Fibroblast of the conjunctiva (primary cell): ENCODE results near the gene AFF2.

Source experiments
- DNase-seq: peaks from one replicate; pipeline ENCODE4 v3.0.0-alpha.2; 2010; ENCODE audit warnings: low read depth

The AFF2 gene

GRCh38 chrX:148537556-148538182 is 37.3 kb downstream of the AFF2 start:
- no peak for DNase-seq

DNA sequence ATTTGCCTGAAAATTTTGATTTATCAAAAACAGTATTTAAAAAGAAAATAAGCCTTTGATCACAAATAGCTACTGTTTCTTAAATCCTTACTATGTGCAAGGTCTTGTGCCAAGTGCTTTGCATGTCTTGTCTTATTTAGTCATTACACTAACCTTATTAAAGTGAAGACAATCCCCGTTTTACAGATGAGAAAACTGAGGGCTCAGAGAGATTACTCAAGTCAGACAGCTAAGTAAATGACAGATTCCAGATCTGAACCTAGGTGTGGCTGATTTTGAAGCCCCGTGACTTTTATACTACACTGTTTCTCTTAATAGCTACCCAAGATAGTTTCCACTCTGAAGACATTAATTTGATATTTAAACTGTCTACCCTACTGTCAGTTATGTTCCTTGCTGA is 38.2 kb downstream of the AFF2 start:
- DNase-seq: no peak

DNA sequence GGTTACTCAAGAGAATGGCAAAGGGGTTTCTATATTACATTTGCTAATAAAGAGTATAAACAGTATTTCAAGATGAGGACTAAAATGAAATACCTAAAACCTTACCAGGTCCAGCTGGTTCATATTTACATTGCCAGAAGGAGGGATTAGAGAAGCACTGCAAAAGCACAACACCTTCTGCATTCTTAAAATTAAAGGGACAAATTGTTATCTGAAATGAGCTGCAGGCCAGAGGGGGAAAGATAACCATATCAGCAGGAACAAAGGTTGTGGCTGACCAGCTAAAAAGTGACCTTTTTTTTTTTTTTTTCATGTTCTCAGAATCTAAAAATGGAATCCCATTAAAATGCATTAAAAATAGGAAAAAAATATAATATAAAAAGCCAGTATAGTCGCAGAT is 39.7 kb downstream of the AFF2 start:
- no peak for DNase-seq

- DNase-seq: no peak
Observed at GRCh38 chrX:148540671-148541583, 40.5 kb downstream of the AFF2 start.

- no peak for DNase-seq
Observed at GRCh38 chrX:148541584-148541940, 41.1 kb downstream of the AFF2 start.

GRCh38 chrX:148542481-148543255 is 42.3 kb downstream of the AFF2 start:
- no peak for DNase-seq

GRCh38 chrX:148552775-148553174 is 52.4 kb downstream of the AFF2 start:
- DNase-seq: no peak

DNA sequence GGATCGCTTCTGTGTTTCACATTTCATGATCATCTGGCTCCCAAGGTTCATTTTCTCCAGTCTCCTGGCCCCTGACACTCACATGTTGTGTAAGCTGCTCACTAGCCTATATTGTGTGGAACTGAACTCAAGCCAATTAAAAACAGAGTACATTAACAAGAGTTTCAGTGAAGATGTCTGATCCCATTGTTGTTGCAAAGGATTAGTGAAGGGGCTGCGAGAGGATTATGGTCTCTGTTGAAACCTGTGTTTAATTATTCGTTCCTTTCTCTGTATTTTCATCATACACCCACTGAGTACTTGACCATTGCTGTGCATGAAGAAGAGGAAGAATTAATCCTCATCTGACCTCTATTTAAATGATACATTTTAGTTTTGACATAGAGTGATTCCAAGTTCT is 54.7 kb downstream of the AFF2 start:
- DNase-seq: no peak

GRCh38 chrX:148555571-148556243 is 55.3 kb downstream of the AFF2 start:
- DNase-seq: no peak

GRCh38 chrX:148556498-148556897 is 56.1 kb downstream of the AFF2 start:
- no peak for DNase-seq

DNA sequence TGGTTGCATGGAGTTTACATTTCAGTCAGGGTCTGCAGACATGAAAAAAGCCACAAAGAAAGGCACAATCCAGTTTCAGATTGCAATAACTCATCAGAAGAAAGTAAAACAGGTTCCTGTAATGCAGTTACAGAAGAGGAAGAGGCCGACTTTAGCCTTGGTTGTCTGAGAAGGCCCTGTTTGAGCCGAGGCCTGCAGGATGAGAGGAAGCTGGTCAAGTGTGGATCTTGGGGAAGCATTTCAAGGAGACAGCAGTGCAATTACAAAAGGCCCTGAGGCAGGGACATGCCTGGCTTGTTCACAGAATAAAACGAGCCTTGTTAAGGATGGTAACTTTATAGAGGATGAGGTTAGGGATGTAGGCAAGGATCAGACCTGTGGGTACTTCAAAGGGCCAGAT is 62.4 kb downstream of the AFF2 start:
- no peak for DNase-seq

GRCh38 chrX:148567229-148567628 is 66.8 kb downstream of the AFF2 start:
- no peak for DNase-seq

- no peak for DNase-seq
Observed at GRCh38 chrX:148567779-148568178, 67.4 kb downstream of the AFF2 start.

DNA sequence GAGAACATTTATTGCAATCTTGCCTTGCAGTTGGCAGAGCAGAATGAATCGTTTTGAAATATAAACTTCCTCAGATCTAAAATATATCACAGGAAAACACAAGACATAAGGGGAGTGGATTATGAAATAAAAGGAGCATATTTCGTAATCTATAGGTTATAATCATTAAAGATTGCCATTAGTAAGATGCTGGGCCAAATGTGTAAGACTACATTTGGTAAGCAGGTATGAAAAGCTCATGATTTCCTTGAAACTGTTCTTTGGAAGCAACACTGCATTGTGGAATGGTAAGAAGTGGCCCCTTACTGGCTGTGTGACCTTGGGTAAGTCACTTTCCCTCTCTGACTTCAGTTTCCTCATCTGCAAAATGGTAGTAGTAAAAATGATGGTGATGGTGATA is 68.3 kb downstream of the AFF2 start:
- DNase-seq: no peak

DNA sequence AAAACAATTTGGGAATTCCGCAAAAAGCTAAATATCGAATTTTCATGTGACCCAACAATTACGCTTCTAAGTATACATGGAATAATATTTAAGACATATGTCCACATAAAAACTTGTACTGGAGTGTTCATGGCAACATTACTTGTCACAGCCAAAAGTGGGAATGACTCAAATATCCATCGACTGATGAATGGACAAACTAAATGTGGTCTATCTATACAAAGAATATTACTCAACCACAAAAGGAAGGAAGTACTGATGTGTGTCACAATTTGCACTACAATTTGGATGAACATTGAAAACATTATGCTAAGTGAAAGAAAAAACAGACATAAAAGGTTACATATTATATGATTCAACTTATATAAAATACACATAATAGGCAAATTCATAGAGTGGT is 71.9 kb downstream of the AFF2 start:
- no peak for DNase-seq

GRCh38 chrX:148573119-148573518 is 72.7 kb downstream of the AFF2 start:
- no peak for DNase-seq

DNA sequence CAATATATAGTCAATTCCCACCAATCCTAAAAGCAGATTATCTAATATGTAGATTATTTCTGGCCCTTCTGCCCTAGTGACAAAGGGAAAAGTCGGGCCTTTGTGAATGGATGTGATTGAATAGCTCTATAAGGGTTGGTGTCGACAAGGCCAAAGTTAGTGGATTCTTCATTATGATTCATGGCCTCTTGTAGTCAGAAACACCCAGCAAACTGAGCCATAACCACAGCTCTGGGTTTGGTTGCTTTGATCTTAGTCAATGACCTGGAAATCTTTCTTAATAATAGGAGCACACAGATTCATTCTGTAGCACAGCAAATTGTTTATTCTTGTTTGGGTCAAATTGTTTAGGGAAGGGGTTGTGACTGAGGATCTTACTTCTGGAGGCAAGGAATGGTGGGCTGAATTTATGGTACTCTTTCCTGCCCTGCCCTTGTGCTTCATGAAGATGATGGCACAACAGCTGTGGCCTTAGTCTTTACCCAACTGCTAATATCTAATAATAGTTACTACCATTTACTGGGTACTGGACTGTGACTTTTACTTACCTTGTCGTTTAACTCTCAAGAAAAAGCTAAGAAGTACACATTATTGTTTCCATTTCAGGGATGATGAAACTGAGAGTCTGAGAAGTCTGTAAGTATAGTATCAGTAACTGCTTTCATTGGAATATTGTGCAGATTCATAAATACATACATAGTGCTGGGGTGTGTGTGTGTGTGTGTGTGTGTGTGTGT is 74.0 kb downstream of the AFF2 start:
- DNase-seq: no peak

DNA sequence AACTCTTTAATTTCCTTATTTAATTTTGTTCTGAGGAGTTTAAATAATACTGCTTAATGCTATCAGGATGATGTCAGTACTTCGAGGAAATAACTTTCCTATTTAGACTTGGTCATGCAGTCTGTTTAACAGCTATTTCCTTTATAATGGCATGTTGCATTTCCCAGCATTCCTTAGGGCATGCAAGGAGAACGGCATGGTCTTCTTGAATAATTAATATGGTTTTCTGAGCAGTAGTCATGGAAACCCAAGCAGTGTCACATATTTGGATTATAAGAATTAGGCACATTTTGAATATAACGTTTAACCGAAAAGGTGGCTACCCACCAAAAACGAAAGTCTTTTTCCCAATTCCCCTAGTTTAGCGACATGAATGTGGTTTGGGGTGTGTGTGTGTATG is 76.0 kb downstream of the AFF2 start:
- no peak for DNase-seq

- no peak for DNase-seq
Observed at GRCh38 chrX:148577741-148578140, 77.3 kb downstream of the AFF2 start.

DNA sequence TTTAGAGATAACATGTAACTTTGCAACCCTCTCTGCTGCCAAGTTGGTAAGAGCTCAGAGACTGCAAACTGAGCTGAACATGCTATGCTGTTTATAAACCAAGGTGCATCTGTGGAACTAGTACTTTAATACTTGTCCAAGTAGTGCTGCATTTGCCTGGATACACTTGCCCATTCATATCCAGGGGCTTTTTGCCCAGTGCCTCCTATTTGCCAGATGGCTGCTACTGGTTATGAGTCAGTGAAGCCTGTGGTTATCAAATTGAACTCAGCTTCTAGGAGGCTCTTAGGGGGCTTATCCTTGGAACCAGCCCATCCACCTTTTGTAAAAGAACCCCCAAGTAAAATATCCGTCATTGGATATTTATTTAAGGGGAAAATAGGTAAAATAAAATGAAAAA is 79.6 kb downstream of the AFF2 start:
- no peak for DNase-seq

GRCh38 chrX:148582353-148582752 is 81.9 kb downstream of the AFF2 start:
- DNase-seq: no peak
